Measurements from ENCODE around the gene KL.

KL gene

DNA sequence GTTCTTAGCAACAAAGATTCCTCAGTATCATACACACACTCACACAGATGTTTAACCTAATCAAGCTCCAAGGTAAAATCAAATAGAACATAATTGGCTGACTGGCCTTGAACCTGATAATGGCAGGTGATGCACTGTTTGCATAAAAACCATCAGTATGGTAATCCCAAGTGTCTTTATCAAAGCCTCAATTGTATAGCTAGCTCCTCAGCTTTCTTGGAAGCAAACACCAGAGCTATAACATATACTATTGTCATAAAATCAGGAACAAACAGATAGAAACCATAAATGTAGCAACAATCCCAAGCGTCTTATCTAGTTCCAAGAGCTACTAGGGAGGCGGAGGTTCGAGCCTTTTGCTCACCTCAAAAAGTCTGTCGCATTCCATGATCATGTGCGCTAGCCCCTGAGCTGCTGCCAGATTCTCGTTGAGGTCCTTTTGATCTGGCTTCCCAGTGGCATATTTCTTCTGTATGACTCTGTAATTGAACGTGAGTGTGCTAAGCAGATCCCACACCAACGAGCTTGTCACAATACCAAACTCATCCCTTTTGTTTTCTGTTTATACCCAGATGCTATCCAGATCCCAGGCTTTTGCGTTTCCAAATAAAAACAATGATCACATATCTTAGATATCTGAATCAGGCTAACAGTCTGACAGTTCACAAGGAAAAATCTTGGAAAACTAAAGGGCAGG, 95.3 kb downstream of the KL start:
- no peak for DNase-seq (ENCODE audit: low spot score)

DNA sequence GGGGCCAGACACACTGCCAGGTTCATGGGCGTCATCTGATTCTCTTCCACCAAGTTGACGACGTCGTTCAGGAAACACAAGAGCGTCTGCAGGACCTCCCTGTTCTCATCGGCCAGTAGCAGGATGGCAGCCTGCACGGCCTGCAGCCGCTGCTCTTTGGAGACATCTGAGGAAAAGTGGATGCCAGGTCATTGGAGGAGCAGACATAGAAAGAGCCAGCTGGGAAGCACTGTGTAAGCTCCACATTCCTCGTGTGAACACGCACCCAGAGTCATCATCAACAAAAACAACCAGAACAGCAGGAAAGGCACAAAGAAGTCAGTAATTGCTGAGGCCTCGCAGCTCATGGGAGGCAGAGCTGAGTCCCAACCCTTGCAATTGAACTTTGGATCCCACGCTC, 96.5 kb downstream of the KL start:
- DNase-seq (ENCODE audit: low spot score): no peak

DNA sequence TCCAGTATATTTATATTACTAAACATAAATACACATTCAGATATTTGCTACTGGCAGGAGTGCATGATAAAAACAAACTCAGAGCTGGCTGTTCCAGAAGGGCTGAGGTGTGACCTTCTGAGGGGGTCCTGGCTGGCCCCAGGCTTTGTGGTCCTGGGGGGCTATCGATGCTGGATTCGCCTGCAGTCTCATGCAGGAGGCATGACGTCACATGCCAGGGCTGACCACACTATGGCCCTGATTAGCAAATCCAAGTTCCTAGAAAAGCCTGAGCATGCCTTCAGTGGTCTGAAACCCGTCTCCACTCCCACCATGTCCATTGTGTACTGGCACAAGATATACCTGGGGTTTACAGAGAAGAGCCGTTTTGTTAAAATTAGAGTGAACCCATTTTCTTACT, 97.9 kb downstream of the KL start:
- no peak for DNase-seq (ENCODE audit: low spot score)

DNA sequence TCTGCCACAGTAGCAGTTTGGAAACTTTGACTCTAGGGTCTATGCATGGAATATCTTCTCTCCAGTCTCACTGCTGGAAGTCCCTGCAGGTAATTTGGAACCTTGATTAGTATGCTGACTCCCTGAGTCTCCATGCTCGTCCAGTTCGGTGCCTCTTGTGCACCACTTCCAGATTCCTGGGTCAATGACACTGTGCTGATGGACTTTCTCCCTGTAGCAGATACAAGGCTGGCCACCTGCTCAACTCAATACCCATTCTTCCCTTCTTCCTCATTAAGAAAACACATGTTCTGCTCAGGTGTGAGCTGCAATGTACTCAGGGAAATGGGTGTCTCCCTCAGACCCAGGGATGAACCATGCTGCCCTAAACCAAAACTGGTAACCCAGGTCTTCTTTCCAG, 99.1 kb downstream of the KL start:
- DNase-seq (ENCODE audit: low spot score): no peak
